HepG2 (cell line): Measurements from ENCODE around the gene CRY1. TPM values are rescaled to one million over a fixed set of nuclear protein-coding genes. Genes with fewer than 3 reads are reported as not detected.

ENCODE experiments used
- BRD4 ChIP-seq: sonication (generic); formaldehyde crosslinking; IDR thresholded peaks from 2 replicates; pipeline ENCODE4 v1.4.0; 2020; ENCODE audit warnings: missing genetic modification reagents
- KAT8 ChIP-seq: IDR thresholded peaks from 2 replicates; pipeline ENCODE4 v1.6.1; 2016; ENCODE audit warnings: missing genetic modification reagents, missing compliant biosample characterization
- KDM5B ChIP-seq: sonication (generic); formaldehyde crosslinking; IDR thresholded peaks from 2 replicates; pipeline ENCODE4 v1.4.0; 2020; ENCODE audit warnings: missing genetic modification reagents, mild to moderate bottlenecking, borderline replicate concordance
- NFE2 ChIP-seq: sonication (generic); formaldehyde crosslinking; IDR thresholded peaks from 2 replicates; pipeline ENCODE4 v1.4.0; 2020; ENCODE audit warnings: missing genetic modification reagents
- NFYB ChIP-seq: sonication (generic); formaldehyde crosslinking; IDR thresholded peaks from 2 replicates; pipeline ENCODE4 v1.4.0; 2020; ENCODE audit warnings: missing genetic modification reagents
- RFXANK ChIP-seq: IDR thresholded peaks from 2 replicates; pipeline ENCODE4 v1.6.1; 2016
- RXRB ChIP-seq: IDR thresholded peaks from 2 replicates; pipeline ENCODE4 v1.6.1; 2016; ENCODE audit warnings: borderline replicate concordance, missing genetic modification reagents, missing compliant biosample characterization
- SMARCC2 ChIP-seq: fragments of 450-650 bp; IDR thresholded peaks from 2 replicates; pipeline ENCODE4 v1.6.1; 2017; ENCODE audit warnings: antibody characterized with exemption, mild to moderate bottlenecking
- SP140L ChIP-seq: sonication (generic); formaldehyde crosslinking; IDR thresholded peaks from 2 replicates; pipeline ENCODE4 v1.4.0; 2020; ENCODE audit warnings: missing genetic modification reagents, borderline replicate concordance
- ZNF451 ChIP-seq: sonication (generic); formaldehyde crosslinking; IDR thresholded peaks from 2 replicates; pipeline ENCODE4 v1.5.0; 2020; ENCODE audit warnings: mild to moderate bottlenecking, missing genetic modification reagents
- ZNF766 ChIP-seq: sonication (generic); formaldehyde crosslinking; IDR thresholded peaks from 2 replicates; pipeline ENCODE4 v1.5.0; 2020; ENCODE audit warnings: missing genetic modification reagents, borderline replicate concordance
- ZNF83 ChIP-seq: sonication (generic); formaldehyde crosslinking; IDR thresholded peaks from 2 replicates; pipeline ENCODE4 v1.4.0; 2020; ENCODE audit warnings: missing genetic modification reagents, mild to moderate bottlenecking, borderline replicate concordance
- ZSCAN20 ChIP-seq: sonication (generic); formaldehyde crosslinking; IDR thresholded peaks from 2 replicates; pipeline ENCODE4 v1.4.0; 2020; ENCODE audit warnings: missing genetic modification reagents, mild to moderate bottlenecking, borderline replicate concordance
- ZSCAN29 ChIP-seq: sonication (generic); formaldehyde crosslinking; conservative IDR thresholded peaks from 2 replicates; pipeline ENCODE4 v1.4.0; 2020; ENCODE audit warnings: mild to moderate bottlenecking, missing genetic modification reagents
- polyA plus RNA-seq, 8 experiments: library from polyadenylated mRNA; depleted of rRNA in 3 of 8; stranded (reverse) in 7 of 8; unstranded in 1 of 8; fragments of >200 nt; fragmentation: Illumina TruSeq in 4 of 8; extraction: Trizol in 4 of 8; gene quantifications; 2 replicates each; pipeline versions ENCODE4 v1.2.1 to v1.2.3, GENCODE V29; 2011 to 2016; ENCODE audit warnings: low read depth in 4 of 8, missing spikeins in 1 of 8, mixed read lengths in 1 of 8; ENCODE audit not compliant: insufficient read depth in 1 of 8
- total RNA-seq, 5 experiments: library from RNA; depleted of rRNA; stranded (reverse); fragments of >200 nt; fragmentation: Illumina TruSeq; extraction: Trizol; gene quantifications; 2 replicates each; pipeline ENCODE4 v1.2.3, GENCODE V29; 2016; ENCODE audit warnings: low read depth in 1 of 5
- TF ChIP-seq, protein P1 (sequence below): sonication (generic); formaldehyde crosslinking; IDR thresholded peaks from 2 replicates; pipeline ENCODE4 v1.4.0; 2020; ENCODE audit warnings: missing genetic modification reagents
- TF ChIP-seq, protein P2 (sequence below): IDR thresholded peaks from 2 replicates; pipeline ENCODE4 v1.6.1; 2016; ENCODE audit warnings: missing biosample characterization, missing genetic modification reagents, low read depth
- TF ChIP-seq, protein P3 (sequence below): fragments of 450-650 bp; IDR thresholded peaks from 2 replicates; pipeline ENCODE4 v1.6.1; 2017
- TF ChIP-seq, protein P4 (sequence below): sonication (generic); formaldehyde crosslinking; IDR thresholded peaks from 2 replicates; pipeline ENCODE4 v1.5.1; 2020; ENCODE audit warnings: mild to moderate bottlenecking, missing genetic modification reagents

The CRY1 gene
- total and polyA plus RNA-seq, 2 of the 13 experiments (the other 11 are each of a cell fraction or from before 2014, with no cell fraction given), result 11.4 to 13.9 TPM

DNA sequence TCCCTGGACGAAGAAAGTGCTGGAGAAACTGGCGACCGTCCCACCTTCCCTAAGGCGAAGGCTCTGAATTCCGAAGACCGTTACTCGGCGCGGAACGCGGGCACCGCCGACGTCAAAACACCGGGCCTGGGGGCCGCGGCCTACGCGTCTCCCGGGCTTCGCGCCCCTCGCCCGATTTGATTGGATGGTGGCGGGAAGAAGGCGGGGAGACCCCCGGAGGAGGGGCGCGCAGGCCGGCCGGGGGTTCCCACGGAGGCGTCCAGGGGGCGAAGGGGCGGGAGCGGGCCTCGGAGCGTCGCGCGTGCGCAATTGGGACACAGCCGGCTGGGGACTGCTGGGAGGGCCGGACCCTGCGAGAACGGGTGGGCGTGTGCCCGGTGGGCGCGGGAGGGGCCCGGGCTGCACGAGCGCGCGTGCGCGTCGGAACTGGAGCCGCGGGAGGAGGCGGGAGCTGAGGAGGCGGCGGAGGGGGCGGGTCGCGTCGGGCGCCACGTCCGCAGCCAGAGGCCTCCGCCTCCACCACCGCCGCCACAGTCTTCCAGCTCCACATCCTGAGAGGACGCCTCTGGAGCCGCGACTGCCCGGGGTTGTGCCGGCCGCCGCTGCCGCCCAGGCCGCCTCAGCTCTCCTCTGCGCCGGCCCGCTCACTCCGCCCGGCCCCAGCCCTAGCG lies 137.8 kb downstream of the CRY1 start, which contains the start of gene TMEM263 (continued):
- TF ChIP-seq, protein P1, sequence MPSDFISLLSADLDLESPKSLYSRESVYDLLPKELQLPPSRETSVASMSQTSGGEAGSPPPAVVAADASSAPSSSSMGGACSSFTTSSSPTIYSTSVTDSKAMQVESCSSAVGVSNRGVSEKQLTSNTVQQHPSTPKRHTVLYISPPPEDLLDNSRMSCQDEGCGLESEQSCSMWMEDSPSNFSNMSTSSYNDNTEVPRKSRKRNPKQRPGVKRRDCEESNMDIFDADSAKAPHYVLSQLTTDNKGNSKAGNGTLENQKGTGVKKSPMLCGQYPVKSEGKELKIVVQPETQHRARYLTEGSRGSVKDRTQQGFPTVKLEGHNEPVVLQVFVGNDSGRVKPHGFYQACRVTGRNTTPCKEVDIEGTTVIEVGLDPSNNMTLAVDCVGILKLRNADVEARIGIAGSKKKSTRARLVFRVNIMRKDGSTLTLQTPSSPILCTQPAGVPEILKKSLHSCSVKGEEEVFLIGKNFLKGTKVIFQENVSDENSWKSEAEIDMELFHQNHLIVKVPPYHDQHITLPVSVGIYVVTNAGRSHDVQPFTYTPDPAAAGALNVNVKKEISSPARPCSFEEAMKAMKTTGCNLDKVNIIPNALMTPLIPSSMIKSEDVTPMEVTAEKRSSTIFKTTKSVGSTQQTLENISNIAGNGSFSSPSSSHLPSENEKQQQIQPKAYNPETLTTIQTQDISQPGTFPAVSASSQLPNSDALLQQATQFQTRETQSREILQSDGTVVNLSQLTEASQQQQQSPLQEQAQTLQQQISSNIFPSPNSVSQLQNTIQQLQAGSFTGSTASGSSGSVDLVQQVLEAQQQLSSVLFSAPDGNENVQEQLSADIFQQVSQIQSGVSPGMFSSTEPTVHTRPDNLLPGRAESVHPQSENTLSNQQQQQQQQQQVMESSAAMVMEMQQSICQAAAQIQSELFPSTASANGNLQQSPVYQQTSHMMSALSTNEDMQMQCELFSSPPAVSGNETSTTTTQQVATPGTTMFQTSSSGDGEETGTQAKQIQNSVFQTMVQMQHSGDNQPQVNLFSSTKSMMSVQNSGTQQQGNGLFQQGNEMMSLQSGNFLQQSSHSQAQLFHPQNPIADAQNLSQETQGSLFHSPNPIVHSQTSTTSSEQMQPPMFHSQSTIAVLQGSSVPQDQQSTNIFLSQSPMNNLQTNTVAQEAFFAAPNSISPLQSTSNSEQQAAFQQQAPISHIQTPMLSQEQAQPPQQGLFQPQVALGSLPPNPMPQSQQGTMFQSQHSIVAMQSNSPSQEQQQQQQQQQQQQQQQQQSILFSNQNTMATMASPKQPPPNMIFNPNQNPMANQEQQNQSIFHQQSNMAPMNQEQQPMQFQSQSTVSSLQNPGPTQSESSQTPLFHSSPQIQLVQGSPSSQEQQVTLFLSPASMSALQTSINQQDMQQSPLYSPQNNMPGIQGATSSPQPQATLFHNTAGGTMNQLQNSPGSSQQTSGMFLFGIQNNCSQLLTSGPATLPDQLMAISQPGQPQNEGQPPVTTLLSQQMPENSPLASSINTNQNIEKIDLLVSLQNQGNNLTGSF, result peak; percentile 68; the same call in 1 of the 2 replicates
- TF ChIP-seq SMARCC2 (no peak), KDM5B (peak; percentile 82), SP140L (CRISPR knock-in tag) (no peak), RXRB (CRISPR knock-in tag) (0 out of 2 replicates have a peak, but pooled peaks have one; percentile 20), NFYB (CRISPR knock-in tag) (peak; percentile 79), ZNF83 (no peak), ZNF766 (CRISPR knock-in tag) (peak; percentile 46; the same call in 1 of the 2 replicates), BRD4 (CRISPR knock-in tag) (no peak), ZNF451 (CRISPR knock-in tag) (0 out of 2 replicates have a peak, but pooled peaks have one; percentile 87), ZSCAN29 (CRISPR knock-in tag) (no peak), KAT8 (CRISPR knock-in tag) (peak; percentile 74), NFE2 (CRISPR knock-in tag) (no peak), ZSCAN20 (CRISPR knock-in tag) (no peak; the same call in 1 of the 2 replicates), RFXANK (CRISPR knock-in tag) (no peak)
- TF ChIP-seq, protein P2, sequence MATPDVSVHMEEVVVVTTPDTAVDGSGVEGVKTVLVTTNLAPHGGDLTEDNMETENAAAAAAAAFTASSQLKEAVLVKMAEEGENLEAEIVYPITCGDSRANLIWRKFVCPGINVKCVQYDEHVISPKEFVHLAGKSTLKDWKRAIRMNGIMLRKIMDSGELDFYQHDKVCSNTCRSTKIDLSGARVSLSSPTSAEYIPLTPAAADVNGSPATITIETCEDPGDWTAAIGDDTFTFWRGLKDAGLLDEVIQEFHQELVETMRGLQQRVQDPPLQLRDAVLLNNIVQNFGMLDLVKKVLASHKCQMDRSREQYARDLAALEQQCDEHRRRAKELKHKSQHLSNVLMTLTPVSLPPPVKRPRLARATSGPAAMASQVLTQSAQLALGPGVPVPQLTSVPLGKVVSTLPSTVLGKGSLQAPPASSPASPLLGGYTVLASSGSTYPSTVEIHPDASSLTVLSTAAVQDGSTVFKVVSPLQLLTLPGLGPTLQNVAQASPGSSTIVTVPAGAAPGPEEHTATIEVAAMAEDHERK, result no peak; the same call in 1 of the 2 replicates
- TF ChIP-seq, protein P3, sequence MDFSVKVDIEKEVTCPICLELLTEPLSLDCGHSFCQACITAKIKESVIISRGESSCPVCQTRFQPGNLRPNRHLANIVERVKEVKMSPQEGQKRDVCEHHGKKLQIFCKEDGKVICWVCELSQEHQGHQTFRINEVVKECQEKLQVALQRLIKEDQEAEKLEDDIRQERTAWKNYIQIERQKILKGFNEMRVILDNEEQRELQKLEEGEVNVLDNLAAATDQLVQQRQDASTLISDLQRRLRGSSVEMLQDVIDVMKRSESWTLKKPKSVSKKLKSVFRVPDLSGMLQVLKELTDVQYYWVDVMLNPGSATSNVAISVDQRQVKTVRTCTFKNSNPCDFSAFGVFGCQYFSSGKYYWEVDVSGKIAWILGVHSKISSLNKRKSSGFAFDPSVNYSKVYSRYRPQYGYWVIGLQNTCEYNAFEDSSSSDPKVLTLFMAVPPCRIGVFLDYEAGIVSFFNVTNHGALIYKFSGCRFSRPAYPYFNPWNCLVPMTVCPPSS, result no peak
- TF ChIP-seq, protein P4, sequence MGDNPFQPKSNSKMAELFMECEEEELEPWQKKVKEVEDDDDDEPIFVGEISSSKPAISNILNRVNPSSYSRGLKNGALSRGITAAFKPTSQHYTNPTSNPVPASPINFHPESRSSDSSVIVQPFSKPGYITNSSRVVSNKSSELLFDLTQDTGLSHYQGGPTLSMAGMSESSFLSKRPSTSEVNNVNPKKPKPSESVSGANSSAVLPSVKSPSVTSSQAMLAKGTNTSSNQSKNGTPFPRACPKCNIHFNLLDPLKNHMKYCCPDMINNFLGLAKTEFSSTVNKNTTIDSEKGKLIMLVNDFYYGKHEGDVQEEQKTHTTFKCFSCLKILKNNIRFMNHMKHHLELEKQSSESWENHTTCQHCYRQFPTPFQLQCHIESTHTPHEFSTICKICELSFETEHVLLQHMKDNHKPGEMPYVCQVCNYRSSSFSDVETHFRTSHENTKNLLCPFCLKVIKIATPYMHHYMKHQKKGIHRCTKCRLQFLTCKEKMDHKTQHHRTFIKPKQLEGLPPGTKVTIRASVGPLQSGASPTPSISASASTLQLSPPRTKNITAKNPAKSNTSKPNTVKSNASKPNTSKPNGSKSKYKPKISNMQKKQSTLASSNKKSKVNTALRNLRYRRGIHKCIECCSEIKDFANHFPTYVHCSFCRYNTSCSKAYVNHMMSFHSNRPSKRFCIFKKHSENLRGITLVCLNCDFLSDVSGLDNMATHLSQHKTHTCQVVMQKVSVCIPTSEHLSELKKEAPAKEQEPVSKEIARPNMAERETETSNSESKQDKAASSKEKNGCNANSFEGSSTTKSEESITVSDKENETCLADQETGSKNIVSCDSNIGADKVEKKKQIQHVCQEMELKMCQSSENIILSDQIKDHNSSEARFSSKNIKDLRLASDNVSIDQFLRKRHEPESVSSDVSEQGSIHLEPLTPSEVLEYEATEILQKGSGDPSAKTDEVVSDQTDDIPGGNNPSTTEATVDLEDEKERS, result 0 out of 2 replicates have a peak, but pooled peaks have one; percentile 26
